ENCODE data around the gene MOB3A. TPM values are rescaled to one million over a fixed set of nuclear protein-coding genes. Genes with fewer than 3 reads are reported as not detected.

Gene MOB3A
- total and polyA plus RNA-seq, 10 of the 15 experiments (the other 5 are each of a cell fraction or from before 2014, with no cell fraction given), result 7.5 to 229 (median 79.4) TPM

DNA sequence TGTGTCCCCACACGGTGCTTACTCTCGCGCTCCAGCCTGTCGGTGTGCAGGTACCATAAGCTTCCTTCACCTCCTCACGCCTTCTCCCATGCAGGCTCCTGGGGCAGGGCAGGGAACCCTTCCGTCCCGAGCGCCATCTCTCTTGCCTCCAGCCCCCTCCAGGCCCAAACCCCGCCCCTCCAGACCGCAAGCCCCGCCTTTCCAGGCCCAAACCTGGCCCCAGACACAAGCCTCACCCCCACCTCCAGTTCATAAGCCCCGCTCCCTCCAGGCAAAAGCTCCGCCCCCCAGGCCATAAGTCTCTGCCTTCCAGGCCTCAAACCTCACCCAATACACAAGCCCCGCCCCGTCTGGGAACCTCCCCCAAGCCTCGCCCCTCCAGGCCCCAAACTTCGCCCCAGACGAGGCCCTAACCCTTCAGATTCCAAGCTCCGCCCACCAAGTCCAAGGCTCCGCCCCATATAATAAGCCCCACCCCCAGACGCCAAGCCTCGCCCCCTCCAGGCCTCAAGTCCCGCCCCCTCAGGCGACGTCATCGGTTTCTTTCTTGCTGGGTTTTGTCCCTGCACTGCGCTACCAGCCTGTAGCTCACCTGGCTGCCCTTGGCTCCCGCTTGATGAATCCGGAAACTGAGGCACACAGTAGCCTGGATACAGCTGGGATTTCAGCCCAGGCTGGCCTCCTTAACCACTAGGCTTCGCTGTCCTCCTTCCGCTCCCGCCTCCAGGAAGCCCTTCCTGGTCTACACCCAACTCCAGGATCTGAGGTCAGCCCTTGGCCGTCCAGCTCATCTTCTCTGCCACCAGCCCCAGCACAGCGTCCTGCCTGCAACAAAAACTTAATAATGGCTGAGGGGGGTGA, 61.2 kb downstream of the MOB3A start:
- intact Hi-C loops (cut with micrococcal nuclease; ENCODE audit: unreplicated experiment) (no loop called here), in situ Hi-C loops (cut with MboI) (no loop called here)
- no peak overlapping the region for H3K4me2 ChIP-seq (ENCODE audit: control insufficient read depth, insufficient read depth)
- WGBS (ENCODE audit: insufficient coverage, insufficient replicate concordance, low lambda C conversion rate, missing lambda C conversion rate), result 48% methylated on average over 23 of the region's 34 CpGs
- RAD21 ChIA-PET (ENCODE audit: unreplicated experiment), result interaction anchor here (1.3 kb wide), 1 partner anchor 17 kb away, joined by 5 read pairs; no protein-coding TSS in a partner anchor
- peaks cover 3% of the 10 kb centered on the region; the same call in 1 of the 2 replicates for H3K4me1 ChIP-seq (ENCODE audit: control insufficient read depth, insufficient read depth, low read length)
- TF ChIP-seq CREM (IDR thresholded peaks at IDR 0.05; ENCODE audit: low read depth) (peak; percentile 32; the same call in 1 of the 2 replicates), ATF7 (IDR thresholded peaks at IDR 0.05; ENCODE audit: low read depth) (peak; percentile 48; the same call in 1 of the 2 replicates), MYB (IDR thresholded peaks at IDR 0.05; ENCODE audit: borderline replicate concordance, low read depth, low read length) (no peak), ZNF274 (IDR thresholded peaks at IDR 0.05; ENCODE audit: insufficient read depth, insufficient read length) (no peak), SREBF2 (IDR thresholded peaks at IDR 0.05; ENCODE audit: low read length) (no peak), IKZF2 (IDR thresholded peaks at IDR 0.05) (no peak), EGR1 (IDR thresholded peaks at IDR 0.05; ENCODE audit: borderline replicate concordance in 1 of 2, low read depth in 2 of 2, low read length in 2 of 2) (0 out of 3 replicates have a peak, but pooled peaks of 1 of the 2 experiments have one; percentile 9), CREB1 (IDR thresholded peaks at IDR 0.05; ENCODE audit: low read depth) (peak; percentile 54; the same call in 1 of the 2 replicates), CBX5 (IDR thresholded peaks at IDR 0.05; ENCODE audit: low read depth) (no peak), SPI1 (IDR thresholded peaks at IDR 0.05; ENCODE audit: borderline replicate concordance, insufficient read depth, low read depth, low read length) (no peak)
- TF ChIP-seq, protein P1, sequence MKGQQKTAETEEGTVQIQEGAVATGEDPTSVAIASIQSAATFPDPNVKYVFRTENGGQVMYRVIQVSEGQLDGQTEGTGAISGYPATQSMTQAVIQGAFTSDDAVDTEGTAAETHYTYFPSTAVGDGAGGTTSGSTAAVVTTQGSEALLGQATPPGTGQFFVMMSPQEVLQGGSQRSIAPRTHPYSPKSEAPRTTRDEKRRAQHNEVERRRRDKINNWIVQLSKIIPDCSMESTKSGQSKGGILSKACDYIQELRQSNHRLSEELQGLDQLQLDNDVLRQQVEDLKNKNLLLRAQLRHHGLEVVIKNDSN (IDR thresholded peaks at IDR 0.05; ENCODE audit: borderline replicate concordance, extremely low read length, insufficient read depth, low read depth, low read length), result no peak
- TF ChIP-seq, protein P2, sequence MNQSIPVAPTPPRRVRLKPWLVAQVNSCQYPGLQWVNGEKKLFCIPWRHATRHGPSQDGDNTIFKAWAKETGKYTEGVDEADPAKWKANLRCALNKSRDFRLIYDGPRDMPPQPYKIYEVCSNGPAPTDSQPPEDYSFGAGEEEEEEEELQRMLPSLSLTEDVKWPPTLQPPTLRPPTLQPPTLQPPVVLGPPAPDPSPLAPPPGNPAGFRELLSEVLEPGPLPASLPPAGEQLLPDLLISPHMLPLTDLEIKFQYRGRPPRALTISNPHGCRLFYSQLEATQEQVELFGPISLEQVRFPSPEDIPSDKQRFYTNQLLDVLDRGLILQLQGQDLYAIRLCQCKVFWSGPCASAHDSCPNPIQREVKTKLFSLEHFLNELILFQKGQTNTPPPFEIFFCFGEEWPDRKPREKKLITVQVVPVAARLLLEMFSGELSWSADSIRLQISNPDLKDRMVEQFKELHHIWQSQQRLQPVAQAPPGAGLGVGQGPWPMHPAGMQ (IDR thresholded peaks at IDR 0.05; ENCODE audit: borderline replicate concordance), result no peak
- TF ChIP-seq, protein P3, sequence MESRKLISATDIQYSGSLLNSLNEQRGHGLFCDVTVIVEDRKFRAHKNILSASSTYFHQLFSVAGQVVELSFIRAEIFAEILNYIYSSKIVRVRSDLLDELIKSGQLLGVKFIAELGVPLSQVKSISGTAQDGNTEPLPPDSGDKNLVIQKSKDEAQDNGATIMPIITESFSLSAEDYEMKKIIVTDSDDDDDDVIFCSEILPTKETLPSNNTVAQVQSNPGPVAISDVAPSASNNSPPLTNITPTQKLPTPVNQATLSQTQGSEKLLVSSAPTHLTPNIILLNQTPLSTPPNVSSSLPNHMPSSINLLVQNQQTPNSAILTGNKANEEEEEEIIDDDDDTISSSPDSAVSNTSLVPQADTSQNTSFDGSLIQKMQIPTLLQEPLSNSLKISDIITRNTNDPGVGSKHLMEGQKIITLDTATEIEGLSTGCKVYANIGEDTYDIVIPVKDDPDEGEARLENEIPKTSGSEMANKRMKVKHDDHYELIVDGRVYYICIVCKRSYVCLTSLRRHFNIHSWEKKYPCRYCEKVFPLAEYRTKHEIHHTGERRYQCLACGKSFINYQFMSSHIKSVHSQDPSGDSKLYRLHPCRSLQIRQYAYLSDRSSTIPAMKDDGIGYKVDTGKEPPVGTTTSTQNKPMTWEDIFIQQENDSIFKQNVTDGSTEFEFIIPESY (IDR thresholded peaks at IDR 0.05), result no peak
- CTCF ChIA-PET, result interaction anchor here (0.6 to 1.7 kb wide), 4 partner anchors 9 to 40 kb away, joined by 3 to 7 read pairs (median 4); no protein-coding TSS in a partner anchor
- no peaks in the 10 kb centered on the region for H3K79me2 ChIP-seq (ENCODE audit: control insufficient read depth, insufficient read depth, low read length)
- DNase-seq (ENCODE audit: low read depth, low spot score), result no peak
- no TSS peak for BruUV-seq (replicated peaks)
- peak; percentile 82 for ATAC-seq
- no peak overlapping the region for H3K4me3 ChIP-seq
- peaks cover 9 to 12% of the 10 kb centered on the region in 2 experiments; a peak in 3 of 4 replicates for H3K36me3 ChIP-seq (ENCODE audit: control insufficient read depth in 2 of 2, insufficient read depth in 2 of 2, low read length in 1 of 2)
- peaks cover 5% of the 10 kb centered on the region; the same call in 2 of the 3 replicates for H3K9me3 ChIP-seq (replicated peaks; ENCODE audit: control insufficient read depth, insufficient read depth, low read length)
- no peak overlapping the region for H3K9ac ChIP-seq (ENCODE audit: control insufficient read depth, insufficient read depth, low read length)
- SMC1A ChIA-PET (ENCODE audit: uncharacterized antibody, unreplicated experiment), result no interaction called here
- no peak overlapping the region for H3K27ac ChIP-seq (ENCODE audit: control insufficient read depth, insufficient read depth)
- H4K20me1 ChIP-seq (ENCODE audit: control insufficient read depth, insufficient read depth), result no peaks in the 10 kb centered on the region
- FAIRE-seq, result no peak
- POLR2A ChIA-PET, result interaction anchor here (0.6 to 1.0 kb wide), 4 partner anchors 8 to 140 kb away, joined by 3 to 7 read pairs (median 4); no protein-coding TSS in a partner anchor
- H3K27me3 ChIP-seq (replicated peaks in 1 of 2; ENCODE audit: control insufficient read depth in 2 of 2, insufficient read depth in 2 of 2, low read length in 1 of 2), result no peaks in the 10 kb centered on the region
- H2AFZ ChIP-seq (ENCODE audit: control insufficient read depth, low read depth, low read length), result no peak overlapping the region

All from GM12878 (cell line).